ENCODE results near the gene TMSB4X. TPM values are rescaled to one million over a fixed set of nuclear protein-coding genes. Genes with fewer than 3 reads are reported as not detected.
"Not testable (repeated sequence)": the region's sequence is repeated elsewhere in the genome, so short reads cannot be mapped to it uniquely, and the experiment has no call there.

The TMSB4X gene
- total RNA-seq, 1 donor from 2014 or later: 3,093 TPM

DNA sequence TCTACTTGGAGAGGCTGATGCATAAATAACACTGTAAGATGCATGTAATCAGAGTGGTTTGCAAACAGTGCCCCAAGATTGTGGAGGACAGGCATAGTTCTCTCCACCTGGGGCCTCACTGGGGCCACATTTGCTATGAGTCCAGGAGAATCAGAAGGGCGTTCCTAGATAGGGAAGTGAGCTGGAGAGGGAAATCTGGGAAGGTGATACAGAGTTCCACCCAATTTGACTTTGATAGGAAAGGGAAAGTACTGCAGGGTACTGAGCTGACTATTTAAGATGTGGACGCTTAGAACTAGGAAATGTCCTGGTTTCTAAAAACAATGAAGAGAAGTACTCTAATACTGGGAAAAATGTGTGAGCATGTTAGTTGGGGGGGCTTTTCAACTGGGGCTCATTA, 35.6 kb downstream of the TMSB4X start:
- TF ChIP-seq, protein P1, sequence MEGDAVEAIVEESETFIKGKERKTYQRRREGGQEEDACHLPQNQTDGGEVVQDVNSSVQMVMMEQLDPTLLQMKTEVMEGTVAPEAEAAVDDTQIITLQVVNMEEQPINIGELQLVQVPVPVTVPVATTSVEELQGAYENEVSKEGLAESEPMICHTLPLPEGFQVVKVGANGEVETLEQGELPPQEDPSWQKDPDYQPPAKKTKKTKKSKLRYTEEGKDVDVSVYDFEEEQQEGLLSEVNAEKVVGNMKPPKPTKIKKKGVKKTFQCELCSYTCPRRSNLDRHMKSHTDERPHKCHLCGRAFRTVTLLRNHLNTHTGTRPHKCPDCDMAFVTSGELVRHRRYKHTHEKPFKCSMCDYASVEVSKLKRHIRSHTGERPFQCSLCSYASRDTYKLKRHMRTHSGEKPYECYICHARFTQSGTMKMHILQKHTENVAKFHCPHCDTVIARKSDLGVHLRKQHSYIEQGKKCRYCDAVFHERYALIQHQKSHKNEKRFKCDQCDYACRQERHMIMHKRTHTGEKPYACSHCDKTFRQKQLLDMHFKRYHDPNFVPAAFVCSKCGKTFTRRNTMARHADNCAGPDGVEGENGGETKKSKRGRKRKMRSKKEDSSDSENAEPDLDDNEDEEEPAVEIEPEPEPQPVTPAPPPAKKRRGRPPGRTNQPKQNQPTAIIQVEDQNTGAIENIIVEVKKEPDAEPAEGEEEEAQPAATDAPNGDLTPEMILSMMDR (IDR thresholded peaks at IDR 0.05): no peak
- no peaks in the 10 kb centered on the region for H3K36me3 Mint-ChIP-seq (ENCODE audit: low read depth)
- no peak overlapping the region for H3K27ac Mint-ChIP-seq (ENCODE audit: unreplicated experiment)
- no peak for DNase-seq (ENCODE audit: low spot score)
- H3K4me3 Mint-ChIP-seq (ENCODE audit: unreplicated experiment): no peak overlapping the region
- H3K27me3 Mint-ChIP-seq (ENCODE audit: low read depth): no peaks in the 10 kb centered on the region
- H3K9me3 Mint-ChIP-seq (ENCODE audit: low read depth): no peaks in the 10 kb centered on the region
- H3K4me1 Mint-ChIP-seq (ENCODE audit: low read depth): peaks cover 63% of the 10 kb centered on the region

DNA sequence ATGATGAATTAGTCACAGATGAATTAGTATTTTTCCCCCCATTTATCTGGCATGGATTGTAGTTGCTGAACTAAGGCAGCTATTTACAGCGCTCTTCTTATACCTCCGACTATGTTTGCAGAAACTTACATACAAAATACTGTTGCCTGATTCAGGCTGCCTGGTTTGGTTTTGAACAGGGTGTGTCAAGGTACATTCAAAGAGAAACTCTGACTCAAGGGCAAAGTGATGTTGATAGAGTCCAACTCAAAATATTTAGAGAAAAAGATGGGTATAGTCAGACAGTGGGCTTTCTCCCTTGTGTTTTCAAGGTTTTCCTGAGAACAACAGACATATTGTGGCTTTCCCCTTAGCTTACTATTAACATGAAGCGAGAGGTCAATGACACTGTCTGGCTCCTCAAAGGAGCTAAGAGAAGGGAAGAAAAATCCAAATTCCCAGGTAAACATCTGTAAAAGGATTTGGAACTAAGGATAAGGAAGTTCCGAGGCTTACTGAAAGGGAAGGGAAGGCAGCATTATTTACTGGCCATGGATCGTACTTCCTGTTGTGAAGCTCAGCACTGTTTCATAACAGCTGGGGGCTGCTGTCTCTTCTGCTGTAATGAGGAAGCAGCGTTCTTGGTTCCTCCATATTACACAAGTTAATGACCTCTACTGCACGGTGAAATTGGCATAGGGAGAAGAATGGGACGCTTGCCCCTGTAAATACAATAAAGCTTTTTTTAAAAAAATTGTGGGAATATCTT, 38.6 kb downstream of the TMSB4X start:
- no peaks in the 10 kb centered on the region for H3K27me3 Mint-ChIP-seq (ENCODE audit: low read depth)
- DNase-seq (ENCODE audit: low spot score): no peak
- no peaks in the 10 kb centered on the region for H3K9me3 Mint-ChIP-seq (ENCODE audit: low read depth)
- TF ChIP-seq, protein P1 (IDR thresholded peaks at IDR 0.05): no peak
- no peaks in the 10 kb centered on the region for H3K36me3 Mint-ChIP-seq (ENCODE audit: low read depth)
- no peak overlapping the region for H3K27ac Mint-ChIP-seq (ENCODE audit: unreplicated experiment)
- no peak overlapping the region for H3K4me3 Mint-ChIP-seq (ENCODE audit: unreplicated experiment)
- H3K4me1 Mint-ChIP-seq (ENCODE audit: low read depth): peaks cover 39% of the 10 kb centered on the region

DNA sequence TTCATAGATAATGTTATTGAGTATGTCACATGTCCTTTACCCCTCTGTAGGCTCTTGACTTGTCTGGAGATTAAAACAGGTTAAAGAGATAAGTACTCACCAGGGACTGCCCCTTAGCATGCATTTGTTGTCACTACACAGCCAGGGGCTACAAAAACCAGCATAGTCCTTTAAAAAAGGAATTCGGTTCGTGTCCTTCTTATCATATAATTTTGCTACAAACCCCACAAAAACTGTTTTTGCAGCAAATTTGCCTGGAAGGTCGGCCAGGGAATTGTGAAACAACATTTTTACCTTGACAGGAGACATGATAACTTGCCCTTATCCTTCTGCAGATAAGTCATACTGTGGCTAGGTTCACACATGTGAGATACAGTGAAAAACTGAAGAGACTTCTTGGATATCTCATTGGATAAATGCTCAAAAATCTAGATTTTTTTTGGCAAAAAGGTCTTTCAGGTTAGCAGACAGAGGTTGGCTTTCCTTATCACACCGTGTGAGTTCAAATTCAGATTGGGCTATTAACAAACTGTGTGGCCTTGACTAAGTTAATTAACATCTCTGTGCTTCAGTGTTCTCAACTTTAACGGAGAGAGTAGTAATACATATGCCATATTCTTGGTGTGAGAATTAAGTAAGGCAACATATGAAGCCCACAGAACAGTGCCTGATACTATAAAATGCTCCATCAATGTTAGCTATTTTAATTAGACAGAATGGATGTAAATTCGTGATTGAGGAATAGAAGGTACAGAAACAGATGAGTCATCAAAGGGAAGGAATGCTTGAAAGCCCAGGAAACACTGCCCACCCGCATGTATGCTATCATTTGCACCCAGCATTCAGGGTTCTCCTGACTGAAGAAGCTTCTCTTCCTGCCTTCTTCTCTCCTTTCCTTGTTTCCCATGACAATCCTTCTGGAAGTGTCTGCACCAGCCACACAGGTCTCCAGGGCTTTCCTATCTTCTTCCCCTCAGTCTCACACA, 39.5 kb downstream of the TMSB4X start:
- no peak for DNase-seq (ENCODE audit: low spot score)
- Mint-ChIP-seq H3K4me1 (ENCODE audit: low read depth) (peaks cover 32% of the 10 kb centered on the region), H3K36me3 (ENCODE audit: low read depth) (no peaks in the 10 kb centered on the region), H3K4me3 (ENCODE audit: unreplicated experiment) (no peak overlapping the region), H3K27ac (ENCODE audit: unreplicated experiment) (no peak overlapping the region), H3K27me3 (ENCODE audit: low read depth) (no peaks in the 10 kb centered on the region), H3K9me3 (ENCODE audit: low read depth) (no peaks in the 10 kb centered on the region)
- TF ChIP-seq, protein P1 (IDR thresholded peaks at IDR 0.05): no peak

DNA sequence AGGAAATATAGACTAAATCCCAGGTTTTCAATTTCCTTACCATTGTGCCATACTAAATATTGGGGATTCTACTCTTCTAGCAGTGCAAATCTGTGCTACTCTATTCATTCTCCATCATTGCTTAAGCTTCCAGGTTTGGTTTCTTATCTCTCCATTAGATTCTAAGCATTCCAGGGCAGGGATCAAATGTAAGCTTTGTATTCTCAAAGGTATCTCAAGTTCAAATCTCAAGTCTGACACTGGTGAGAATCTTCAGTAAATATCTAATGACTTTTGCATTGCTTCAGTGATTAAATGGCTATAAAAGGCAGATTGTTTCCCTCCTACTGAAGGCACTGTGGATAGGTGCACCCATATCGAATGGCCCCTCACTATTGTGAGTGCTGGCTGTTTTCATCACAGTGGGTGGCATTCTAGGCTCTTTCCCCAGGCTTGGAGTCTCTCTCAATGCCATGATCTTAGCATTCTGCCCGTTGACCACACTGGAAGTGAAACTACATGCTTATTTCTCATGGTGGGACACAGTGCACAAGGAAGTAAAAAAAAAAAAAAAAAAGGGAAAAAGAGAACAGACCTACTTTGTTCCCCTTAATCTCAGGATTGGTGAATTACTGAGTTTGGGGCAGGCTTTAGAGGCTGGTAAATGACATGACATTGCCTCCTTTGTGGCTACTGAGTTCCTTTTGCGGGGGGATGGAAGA, 40.8 kb downstream of the TMSB4X start:
- H3K27me3 Mint-ChIP-seq (ENCODE audit: low read depth): no peaks in the 10 kb centered on the region
- peaks cover 31% of the 10 kb centered on the region for H3K4me1 Mint-ChIP-seq (ENCODE audit: low read depth)
- no peaks in the 10 kb centered on the region for H3K9me3 Mint-ChIP-seq (ENCODE audit: low read depth)
- no peak overlapping the region for H3K4me3 Mint-ChIP-seq (ENCODE audit: unreplicated experiment)
- H3K36me3 Mint-ChIP-seq (ENCODE audit: low read depth): no peaks in the 10 kb centered on the region
- TF ChIP-seq, protein P1 (IDR thresholded peaks at IDR 0.05): no peak
- DNase-seq (ENCODE audit: low spot score): no peak
- no peak overlapping the region for H3K27ac Mint-ChIP-seq (ENCODE audit: unreplicated experiment)

DNA sequence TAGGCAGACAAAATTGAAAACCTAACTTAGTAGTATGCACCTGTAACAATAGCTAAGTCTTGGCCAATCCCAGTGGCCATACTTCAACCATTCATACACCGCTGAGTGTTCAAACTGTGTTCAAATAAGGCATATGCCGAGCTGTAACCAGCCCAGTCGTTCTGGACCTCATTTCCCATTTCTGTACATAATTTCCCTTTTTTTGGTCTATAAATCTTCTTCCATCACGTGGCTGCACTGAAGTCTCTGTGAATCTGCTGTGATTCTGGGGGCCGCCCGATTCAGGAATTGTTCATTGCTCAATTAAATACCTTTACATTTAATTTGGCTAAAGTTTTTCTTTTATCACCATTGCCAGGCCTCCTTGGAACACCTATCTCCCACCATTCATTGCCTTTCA, 41.8 kb downstream of the TMSB4X start:
- not testable (repeated sequence) for H3K27me3 Mint-ChIP-seq (ENCODE audit: low read depth); H3K36me3 Mint-ChIP-seq (ENCODE audit: low read depth); H3K4me3 Mint-ChIP-seq (ENCODE audit: unreplicated experiment); H3K9me3 Mint-ChIP-seq (ENCODE audit: low read depth); H3K27ac Mint-ChIP-seq (ENCODE audit: unreplicated experiment); DNase-seq (ENCODE audit: low spot score)
- H3K4me1 Mint-ChIP-seq (ENCODE audit: low read depth): peaks cover 40% of the 10 kb centered on the region
